ENCODE measurements around the gene NUAK1.
A peak's percentile ranks its signal among the peaks of the same experiment; 100 is the strongest.

The NUAK1 gene

GRCh38 chr12:106082216-106083175, 56.3 kb downstream of the NUAK1 start:
- TF ChIP-seq CTCF (IDR thresholded peaks at IDR 0.05; ENCODE audit: control insufficient read depth, insufficient read depth, low read depth, low read length, missing control alignments) = no peak
- H3K4me3 ChIP-seq (ENCODE audit: control insufficient read depth, low read depth, low read length) = no peak overlapping the region
- no peak for DNase-seq (ENCODE audit: low read depth)

GRCh38 chr12:106081606-106082005, 57.1 kb downstream of the NUAK1 start:
- no peak for TF ChIP-seq CTCF (IDR thresholded peaks at IDR 0.05; ENCODE audit: control insufficient read depth, insufficient read depth, low read depth, low read length, missing control alignments)
- no peak for DNase-seq (ENCODE audit: low read depth)
- H3K4me3 ChIP-seq (ENCODE audit: control insufficient read depth, low read depth, low read length) = no peak overlapping the region

GRCh38 chr12:106080791-106081170, 58.0 kb downstream of the NUAK1 start:
- TF ChIP-seq CTCF (IDR thresholded peaks at IDR 0.05; ENCODE audit: control insufficient read depth, insufficient read depth, low read depth, low read length, missing control alignments) = no peak
- DNase-seq (ENCODE audit: low read depth) = no peak
- no peak overlapping the region for H3K4me3 ChIP-seq (ENCODE audit: control insufficient read depth, low read depth, low read length)

GRCh38 chr12:106080041-106080790, 58.5 kb downstream of the NUAK1 start:
- TF ChIP-seq CTCF (IDR thresholded peaks at IDR 0.05; ENCODE audit: control insufficient read depth, insufficient read depth, low read depth, low read length, missing control alignments) = no peak
- H3K4me3 ChIP-seq (ENCODE audit: control insufficient read depth, low read depth, low read length) = no peak overlapping the region
- peak; percentile 81 for DNase-seq (ENCODE audit: low read depth)

GRCh38 chr12:106079148-106079738, 59.5 kb downstream of the NUAK1 start:
- no peak overlapping the region for H3K4me3 ChIP-seq (ENCODE audit: control insufficient read depth, low read depth, low read length)
- DNase-seq (ENCODE audit: low read depth) = no peak
- TF ChIP-seq CTCF (IDR thresholded peaks at IDR 0.05; ENCODE audit: control insufficient read depth, insufficient read depth, low read depth, low read length, missing control alignments) = no peak

GRCh38 chr12:106078358-106079010, 60.3 kb downstream of the NUAK1 start:
- TF ChIP-seq CTCF (IDR thresholded peaks at IDR 0.05; ENCODE audit: control insufficient read depth, insufficient read depth, low read depth, low read length, missing control alignments) = no peak
- H3K4me3 ChIP-seq (ENCODE audit: control insufficient read depth, low read depth, low read length) = no peak overlapping the region
- peak; percentile 57 for DNase-seq (ENCODE audit: low read depth)

All from AG09309 (cell line).